Measurements from ENCODE around the gene HNRNPDL. TPM values are rescaled to one million over a fixed set of nuclear protein-coding genes. Genes with fewer than 3 reads are reported as not detected.

Gene HNRNPDL
- total and polyA plus RNA-seq, 2 of the 13 experiments (the other 11 are each of a cell fraction or from before 2014, with no cell fraction given), result 167 to 414 TPM

- no peak for TF ChIP-seq ZBTB40 (IDR thresholded peaks at IDR 0.05)
- no peak for TF ChIP-seq ZBTB40 (CRISPR knock-in tag; IDR thresholded peaks at IDR 0.05)
- peak; percentile 76 for TF ChIP-seq ZNF292 (CRISPR knock-in tag; IDR thresholded peaks at IDR 0.05; ENCODE audit: borderline replicate concordance, low read depth)
- no peak for TF ChIP-seq ZNF609 (CRISPR knock-in tag; IDR thresholded peaks at IDR 0.05; ENCODE audit: borderline replicate concordance)
- no peak for TF ChIP-seq THAP9 (CRISPR knock-in tag; IDR thresholded peaks at IDR 0.05; ENCODE audit: borderline replicate concordance)
- TF ChIP-seq ARNT (IDR thresholded peaks at IDR 0.05), result no peak
- no peak for TF ChIP-seq ZNF550 (CRISPR knock-in tag; IDR thresholded peaks at IDR 0.05; ENCODE audit: borderline replicate concordance)
- TF ChIP-seq, protein P1, sequence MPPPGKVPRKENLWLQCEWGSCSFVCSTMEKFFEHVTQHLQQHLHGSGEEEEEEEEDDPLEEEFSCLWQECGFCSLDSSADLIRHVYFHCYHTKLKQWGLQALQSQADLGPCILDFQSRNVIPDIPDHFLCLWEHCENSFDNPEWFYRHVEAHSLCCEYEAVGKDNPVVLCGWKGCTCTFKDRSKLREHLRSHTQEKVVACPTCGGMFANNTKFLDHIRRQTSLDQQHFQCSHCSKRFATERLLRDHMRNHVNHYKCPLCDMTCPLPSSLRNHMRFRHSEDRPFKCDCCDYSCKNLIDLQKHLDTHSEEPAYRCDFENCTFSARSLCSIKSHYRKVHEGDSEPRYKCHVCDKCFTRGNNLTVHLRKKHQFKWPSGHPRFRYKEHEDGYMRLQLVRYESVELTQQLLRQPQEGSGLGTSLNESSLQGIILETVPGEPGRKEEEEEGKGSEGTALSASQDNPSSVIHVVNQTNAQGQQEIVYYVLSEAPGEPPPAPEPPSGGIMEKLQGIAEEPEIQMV (CRISPR knock-in tag; IDR thresholded peaks at IDR 0.05; ENCODE audit: low read depth), result no peak
- TF ChIP-seq ZNF441 (CRISPR knock-in tag; IDR thresholded peaks at IDR 0.05; ENCODE audit: borderline replicate concordance), result 0 out of 2 replicates have a peak, but pooled peaks have one; percentile 58
- no peak for TF ChIP-seq ATRX (CRISPR knock-in tag; IDR thresholded peaks at IDR 0.05; ENCODE audit: borderline replicate concordance)
Observed at GRCh38 chr4:82434949-82435348, 4.7 kb upstream of the HNRNPDL start (continued).
